ENCODE measurements around the gene CLIC6.

Gene CLIC6

GRCh38 chr21:34722684-34723300 lies 54.0 kb downstream of the CLIC6 start:
- POLR2A ChIA-PET, result no interaction called here
- TF ChIP-seq KLF8 (tag by site-specific recombination; IDR thresholded peaks at IDR 0.05) (no peak), ZBTB48 (tag by site-specific recombination; IDR thresholded peaks at IDR 0.05) (no peak), CTCF (tag by site-specific recombination; IDR thresholded peaks at IDR 0.05) (peak; percentile 50; the same call in 1 of the 2 replicates), HIC1 (tag by site-specific recombination; IDR thresholded peaks at IDR 0.05) (no peak), ZNF146 (tag by site-specific recombination; IDR thresholded peaks at IDR 0.05) (no peak), EGR2 (tag by site-specific recombination; IDR thresholded peaks at IDR 0.05; ENCODE audit: low read depth) (peak; percentile 39; the same call in 1 of the 2 replicates), ZSCAN18 (tag by site-specific recombination; IDR thresholded peaks at IDR 0.05) (no peak), ZNF521 (tag by site-specific recombination; IDR thresholded peaks at IDR 0.05) (no peak), ZNF10 (tag by site-specific recombination; IDR thresholded peaks at IDR 0.05) (no peak), ZFHX2 (tag by site-specific recombination; conservative IDR thresholded peaks at IDR 0.05) (peak; percentile 29), ZNF433 (tag by site-specific recombination; IDR thresholded peaks at IDR 0.05; ENCODE audit: low read depth) (no peak)
- no peak overlapping the region for H3K4me3 ChIP-seq (ENCODE audit: low read depth, low read length)
- no peaks in the 10 kb centered on the region for H3K9me3 ChIP-seq (ENCODE audit: control insufficient read depth, insufficient read depth, low read depth, low read length)
- H3K4me1 ChIP-seq (ENCODE audit: control insufficient read depth, insufficient read depth, low read length), result no peaks in the 10 kb centered on the region
- no peak overlapping the region for H3K27ac ChIP-seq (ENCODE audit: extremely low read depth, low read depth, low read length)
- H3K36me3 ChIP-seq (ENCODE audit: control insufficient read depth in 2 of 2, insufficient read depth in 1 of 2, low read length in 2 of 2), result no peaks in the 10 kb centered on the region
- CTCF ChIA-PET, result interaction anchor here (0.5 to 5.5 kb wide), 37 partner anchors 9 to 1217 kb away, joined by 3 to 36 read pairs (median 3); no protein-coding TSS in a partner anchor

- H3K36me3 ChIP-seq (ENCODE audit: control insufficient read depth in 2 of 2, insufficient read depth in 1 of 2, low read length in 2 of 2), result no peaks in the 10 kb centered on the region
- peak; percentile 44 for TF ChIP-seq SCRT2 (tag by site-specific recombination; IDR thresholded peaks at IDR 0.05)
- TF ChIP-seq ZNF580 (tag by site-specific recombination; IDR thresholded peaks at IDR 0.05), result no peak
- H3K4me1 ChIP-seq (ENCODE audit: control insufficient read depth, insufficient read depth, low read length), result no peaks in the 10 kb centered on the region
- H3K4me3 ChIP-seq (ENCODE audit: low read depth, low read length), result no peak overlapping the region
- ChIA-PET CTCF (interaction anchor here (0.8 to 5.5 kb wide), 6 partner anchors 8 to 1116 kb away, joined by 3 to 36 read pairs (median 26); no protein-coding TSS in a partner anchor), POLR2A (no interaction called here)
- H3K27ac ChIP-seq (ENCODE audit: extremely low read depth, low read depth, low read length), result no peak overlapping the region
- H3K9me3 ChIP-seq (ENCODE audit: control insufficient read depth, insufficient read depth, low read depth, low read length), result no peaks in the 10 kb centered on the region
These were observed 55.5 kb downstream of the CLIC6 start for GRCh38 chr21:34724131-34724856.

- no peaks in the 10 kb centered on the region for H3K36me3 ChIP-seq (ENCODE audit: control insufficient read depth in 2 of 2, insufficient read depth in 1 of 2, low read length in 2 of 2)
- CTCF ChIA-PET, result interaction anchor here (0.8 to 5.5 kb wide), 4 partner anchors 14 to 1116 kb away, joined by 3 to 36 read pairs (median 27); no protein-coding TSS in a partner anchor
- TF ChIP-seq HOXD13 (CRISPR knock-in tag; IDR thresholded peaks at IDR 0.05; ENCODE audit: borderline replicate concordance), result no peak
- TF ChIP-seq ZNF404 (tag by site-specific recombination; IDR thresholded peaks at IDR 0.05), result no peak
- no peak for TF ChIP-seq ZNF433 (tag by site-specific recombination; IDR thresholded peaks at IDR 0.05; ENCODE audit: low read depth)
- no peak for TF ChIP-seq PBX3 (CRISPR knock-in tag; IDR thresholded peaks at IDR 0.05)
- no peak for TF ChIP-seq ZFP69B (tag by site-specific recombination; IDR thresholded peaks at IDR 0.05)
- no peak for TF ChIP-seq ZNF391 (tag by site-specific recombination; IDR thresholded peaks at IDR 0.05; ENCODE audit: borderline replicate concordance, low read depth)
- TF ChIP-seq ZNF148 (tag by site-specific recombination; IDR thresholded peaks at IDR 0.05; ENCODE audit: borderline replicate concordance), result no peak
- no peak for TF ChIP-seq ZNF600 (tag by site-specific recombination; IDR thresholded peaks at IDR 0.05)
- TF ChIP-seq ZNF514 (tag by site-specific recombination; IDR thresholded peaks at IDR 0.05), result no peak
These were observed 56.0 kb downstream of the CLIC6 start for GRCh38 chr21:34724857-34725195.

More at GRCh38 chr21:34724857-34725195, 56.0 kb downstream of the CLIC6 start:
- Histone ChIP-seq H3K9me3 (ENCODE audit: control insufficient read depth, insufficient read depth, low read depth, low read length) (no peaks in the 10 kb centered on the region), H3K27ac (ENCODE audit: extremely low read depth, low read depth, low read length) (no peak overlapping the region), H3K4me3 (ENCODE audit: low read depth, low read length) (no peak overlapping the region), H3K4me1 (ENCODE audit: control insufficient read depth, insufficient read depth, low read length) (no peaks in the 10 kb centered on the region)
- POLR2A ChIA-PET, result no interaction called here

Measured in HEK293 (cell line).